ENCODE data around the gene SLC37A2.

- TF ChIP-seq FOS (IDR thresholded peaks at IDR 0.05; ENCODE audit: borderline replicate concordance, insufficient read depth, low read length) (no peak), CTCF (IDR thresholded peaks at IDR 0.05; ENCODE audit: extremely low read depth in 1 of 2, insufficient read depth in 1 of 2, low read depth in 1 of 2, low read length in 2 of 2) (no peak), POLR2AphosphoS5 (IDR thresholded peaks at IDR 0.05; ENCODE audit: insufficient read depth, low read depth, low read length) (no peak), EZH2 (IDR thresholded peaks at IDR 0.05; ENCODE audit: borderline replicate concordance, low read depth, low read length, severe bottlenecking) (no peak), JUN (IDR thresholded peaks at IDR 0.05; ENCODE audit: borderline replicate concordance, insufficient read depth, insufficient read length, low read depth) (no peak)
Measured at GRCh38 chr11:125132071-125132470, 69.0 kb downstream of the SLC37A2 start.

Data from endothelial cell of umbilical vein (primary cell).